ENCODE measurements around the gene SMIM22.
A peak's percentile ranks its signal among the peaks of the same experiment; 100 is the strongest.

Gene SMIM22

GRCh38 chr16:4803898-4804762 lies 9.0 kb downstream of the SMIM22 start:
- no peaks in the 10 kb centered on the region for H3K27me3 Mint-ChIP-seq
- intact Hi-C loops (cut with micrococcal nuclease) = loop anchor here (1.0 to 5.0 kb wide), 3 partner anchors 36 to 69 kb away; partner anchors contain the start of genes ANKS3, DNAAF8, GLYR1 and UBN1
- H3K27ac Mint-ChIP-seq = peak overlapping the region; percentile 97
- H3K4me3 Mint-ChIP-seq = peak overlapping the region; percentile 92
- no peaks in the 10 kb centered on the region for H3K9me3 Mint-ChIP-seq
- peaks cover 86% of the 10 kb centered on the region for H3K36me3 Mint-ChIP-seq (ENCODE audit: low read depth)
- H3K4me1 Mint-ChIP-seq (ENCODE audit: low read depth) = peaks cover 57% of the 10 kb centered on the region

- H3K27me3 Mint-ChIP-seq = no peaks in the 10 kb centered on the region
- intact Hi-C loops (cut with micrococcal nuclease) = no loop called here
- peaks cover 46% of the 10 kb centered on the region for H3K4me1 Mint-ChIP-seq (ENCODE audit: low read depth)
- peak overlapping the region; percentile 97 for H3K27ac Mint-ChIP-seq
- no peaks in the 10 kb centered on the region for H3K9me3 Mint-ChIP-seq
- H3K4me3 Mint-ChIP-seq = no peak overlapping the region
- peaks cover 86% of the 10 kb centered on the region for H3K36me3 Mint-ChIP-seq (ENCODE audit: low read depth)
Observed at GRCh38 chr16:4805231-4805630, 10.1 kb downstream of the SMIM22 start.

- H3K36me3 Mint-ChIP-seq (ENCODE audit: low read depth) = peaks cover 86% of the 10 kb centered on the region
- peaks cover 36% of the 10 kb centered on the region for H3K4me1 Mint-ChIP-seq (ENCODE audit: low read depth)
- H3K4me3 Mint-ChIP-seq = no peak overlapping the region
- peak overlapping the region; percentile 97 for H3K27ac Mint-ChIP-seq
- intact Hi-C loops (cut with micrococcal nuclease) = no loop called here
- no peaks in the 10 kb centered on the region for H3K9me3 Mint-ChIP-seq
- H3K27me3 Mint-ChIP-seq = no peaks in the 10 kb centered on the region
Observed at GRCh38 chr16:4806280-4806679, 11.1 kb downstream of the SMIM22 start.

GRCh38 chr16:4811242-4811641 lies 16.1 kb downstream of the SMIM22 start:
- H3K9me3 Mint-ChIP-seq = no peaks in the 10 kb centered on the region
- H3K36me3 Mint-ChIP-seq (ENCODE audit: low read depth) = peaks cover 100% of the 10 kb centered on the region
- no peaks in the 10 kb centered on the region for H3K27me3 Mint-ChIP-seq
- intact Hi-C loops (cut with micrococcal nuclease) = no loop called here
- peaks cover 1% of the 10 kb centered on the region for H3K4me1 Mint-ChIP-seq (ENCODE audit: low read depth)
- no peak overlapping the region for H3K4me3 Mint-ChIP-seq
- no peak overlapping the region for H3K27ac Mint-ChIP-seq

- H3K27ac Mint-ChIP-seq = no peak overlapping the region
- H3K4me3 Mint-ChIP-seq = no peak overlapping the region
- intact Hi-C loops (cut with micrococcal nuclease) = no loop called here
- no peaks in the 10 kb centered on the region for H3K9me3 Mint-ChIP-seq
- H3K36me3 Mint-ChIP-seq (ENCODE audit: low read depth) = peaks cover 100% of the 10 kb centered on the region
- H3K4me1 Mint-ChIP-seq (ENCODE audit: low read depth) = no peaks in the 10 kb centered on the region
- no peaks in the 10 kb centered on the region for H3K27me3 Mint-ChIP-seq
Observed at GRCh38 chr16:4811773-4812172, 16.6 kb downstream of the SMIM22 start.

- H3K36me3 Mint-ChIP-seq (ENCODE audit: low read depth) = peaks cover 100% of the 10 kb centered on the region
- H3K4me3 Mint-ChIP-seq = no peak overlapping the region
- H3K4me1 Mint-ChIP-seq (ENCODE audit: low read depth) = no peaks in the 10 kb centered on the region
- no peaks in the 10 kb centered on the region for H3K27me3 Mint-ChIP-seq
- intact Hi-C loops (cut with micrococcal nuclease) = no loop called here
- peak overlapping the region; percentile 21 for H3K27ac Mint-ChIP-seq
- H3K9me3 Mint-ChIP-seq = no peaks in the 10 kb centered on the region
Observed at GRCh38 chr16:4813251-4814003, 18.3 kb downstream of the SMIM22 start.

- no peak overlapping the region for H3K27ac Mint-ChIP-seq
Observed at GRCh38 chr16:4814046-4814445, 18.9 kb downstream of the SMIM22 start.

DNA sequence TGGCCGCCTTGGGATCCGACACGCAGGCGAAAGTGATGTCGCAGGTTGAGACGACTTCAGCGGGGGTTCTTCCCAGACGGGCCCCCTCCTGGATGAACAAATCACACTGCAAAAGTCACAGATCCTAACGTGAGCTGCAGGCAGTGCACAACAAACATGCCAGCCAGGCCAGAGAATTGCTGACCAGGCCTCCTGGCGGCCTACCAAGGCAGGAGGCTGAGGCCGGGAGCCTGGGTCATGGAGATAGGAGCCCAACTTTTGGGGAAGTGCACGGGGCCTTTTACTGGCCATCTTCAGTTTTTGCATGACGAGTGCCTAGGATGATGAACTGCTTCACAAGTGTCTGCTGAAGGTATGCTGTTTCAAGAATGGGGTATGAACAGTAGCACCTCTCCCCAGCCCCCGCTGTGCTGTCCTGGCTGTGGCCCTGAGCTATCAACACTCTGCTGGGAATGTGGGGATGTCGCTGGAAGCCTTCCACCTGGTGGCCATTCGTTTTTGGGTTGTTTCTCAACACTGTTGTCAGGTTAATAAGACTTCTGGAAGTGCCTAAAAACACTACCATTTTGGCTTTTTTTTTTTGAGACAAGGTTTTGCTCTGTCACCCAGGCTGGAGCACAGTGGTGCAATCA lies 19.5 kb downstream of the SMIM22 start:
- H3K27me3 Mint-ChIP-seq = no peaks in the 10 kb centered on the region
- H3K4me3 Mint-ChIP-seq = no peak overlapping the region
- intact Hi-C loops (cut with micrococcal nuclease) = no loop called here
- H3K36me3 Mint-ChIP-seq (ENCODE audit: low read depth) = peaks cover 100% of the 10 kb centered on the region
- no peak overlapping the region for H3K27ac Mint-ChIP-seq
- H3K9me3 Mint-ChIP-seq = no peaks in the 10 kb centered on the region
- H3K4me1 Mint-ChIP-seq (ENCODE audit: low read depth) = no peaks in the 10 kb centered on the region

More at GRCh38 chr16:4814046-4814445, 18.9 kb downstream of the SMIM22 start:
- no peaks in the 10 kb centered on the region for H3K4me1 Mint-ChIP-seq (ENCODE audit: low read depth)
- no peaks in the 10 kb centered on the region for H3K9me3 Mint-ChIP-seq
- intact Hi-C loops (cut with micrococcal nuclease) = no loop called here
- no peak overlapping the region for H3K4me3 Mint-ChIP-seq
- H3K36me3 Mint-ChIP-seq (ENCODE audit: low read depth) = peaks cover 100% of the 10 kb centered on the region
- no peaks in the 10 kb centered on the region for H3K27me3 Mint-ChIP-seq

DNA sequence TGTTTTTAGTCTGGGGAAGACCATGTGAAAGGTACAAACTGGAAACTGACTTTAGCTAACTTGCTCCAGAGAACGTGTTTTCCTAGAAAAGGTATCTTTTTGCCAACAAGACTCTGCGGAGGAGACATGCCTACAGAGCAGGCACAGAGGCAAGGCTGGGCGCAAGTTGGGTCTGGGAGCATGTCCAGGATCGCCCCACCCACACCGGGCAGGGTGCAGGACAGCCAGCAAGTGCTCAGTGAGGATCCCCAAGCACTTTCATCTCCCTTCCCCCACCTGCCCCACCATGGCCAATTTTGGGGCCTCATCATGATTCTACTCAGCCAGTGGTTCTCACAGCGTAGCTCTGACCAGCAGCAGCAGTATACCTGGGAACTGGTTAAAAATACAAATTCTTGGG lies 25.5 kb downstream of the SMIM22 start:
- Mint-ChIP-seq H3K27me3 (no peaks in the 10 kb centered on the region), H3K9me3 (no peaks in the 10 kb centered on the region), H3K36me3 (ENCODE audit: low read depth) (peaks cover 100% of the 10 kb centered on the region), H3K4me1 (ENCODE audit: low read depth) (no peaks in the 10 kb centered on the region), H3K4me3 (no peak overlapping the region), H3K27ac (no peak overlapping the region)
- intact Hi-C loops (cut with micrococcal nuclease) = no loop called here

- intact Hi-C loops (cut with micrococcal nuclease) = no loop called here
- H3K36me3 Mint-ChIP-seq (ENCODE audit: low read depth) = peaks cover 100% of the 10 kb centered on the region
- H3K27ac Mint-ChIP-seq = no peak overlapping the region
- H3K4me1 Mint-ChIP-seq (ENCODE audit: low read depth) = no peaks in the 10 kb centered on the region
- no peaks in the 10 kb centered on the region for H3K27me3 Mint-ChIP-seq
- H3K4me3 Mint-ChIP-seq = no peak overlapping the region
- H3K9me3 Mint-ChIP-seq = no peaks in the 10 kb centered on the region
Observed at GRCh38 chr16:4825196-4825595, 30.0 kb downstream of the SMIM22 start.

DNA sequence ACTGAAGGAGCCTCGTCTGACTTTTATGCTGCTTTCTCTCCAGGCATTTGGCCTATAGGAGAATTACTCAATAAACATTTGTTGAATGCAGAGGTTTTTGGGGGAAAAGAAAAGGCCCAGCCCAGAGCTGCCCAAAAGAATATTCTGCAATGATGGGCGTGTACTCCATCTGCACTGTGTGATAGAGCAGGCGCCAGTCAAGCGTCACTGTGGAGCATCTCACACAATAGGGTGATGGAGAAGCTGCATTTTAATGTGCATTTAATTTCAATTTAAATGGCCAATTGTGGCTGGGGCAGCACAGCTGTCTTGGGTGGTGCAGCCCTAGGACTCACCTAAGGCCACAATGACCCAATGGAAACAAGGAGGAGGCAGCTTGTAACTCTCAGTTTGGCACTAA lies 31.4 kb downstream of the SMIM22 start:
- no peak overlapping the region for H3K4me3 Mint-ChIP-seq
- no peak overlapping the region for H3K27ac Mint-ChIP-seq
- no peaks in the 10 kb centered on the region for H3K9me3 Mint-ChIP-seq
- intact Hi-C loops (cut with micrococcal nuclease) = no loop called here
- no peaks in the 10 kb centered on the region for H3K4me1 Mint-ChIP-seq (ENCODE audit: low read depth)
- H3K36me3 Mint-ChIP-seq (ENCODE audit: low read depth) = peaks cover 100% of the 10 kb centered on the region
- no peaks in the 10 kb centered on the region for H3K27me3 Mint-ChIP-seq

- intact Hi-C loops (cut with micrococcal nuclease) = no loop called here
- Mint-ChIP-seq H3K4me3 (no peak overlapping the region), H3K4me1 (ENCODE audit: low read depth) (no peaks in the 10 kb centered on the region), H3K36me3 (ENCODE audit: low read depth) (peaks cover 100% of the 10 kb centered on the region), H3K27ac (no peak overlapping the region), H3K27me3 (no peaks in the 10 kb centered on the region), H3K9me3 (no peaks in the 10 kb centered on the region)
Observed at GRCh38 chr16:4826980-4827379, 31.8 kb downstream of the SMIM22 start.

DNA sequence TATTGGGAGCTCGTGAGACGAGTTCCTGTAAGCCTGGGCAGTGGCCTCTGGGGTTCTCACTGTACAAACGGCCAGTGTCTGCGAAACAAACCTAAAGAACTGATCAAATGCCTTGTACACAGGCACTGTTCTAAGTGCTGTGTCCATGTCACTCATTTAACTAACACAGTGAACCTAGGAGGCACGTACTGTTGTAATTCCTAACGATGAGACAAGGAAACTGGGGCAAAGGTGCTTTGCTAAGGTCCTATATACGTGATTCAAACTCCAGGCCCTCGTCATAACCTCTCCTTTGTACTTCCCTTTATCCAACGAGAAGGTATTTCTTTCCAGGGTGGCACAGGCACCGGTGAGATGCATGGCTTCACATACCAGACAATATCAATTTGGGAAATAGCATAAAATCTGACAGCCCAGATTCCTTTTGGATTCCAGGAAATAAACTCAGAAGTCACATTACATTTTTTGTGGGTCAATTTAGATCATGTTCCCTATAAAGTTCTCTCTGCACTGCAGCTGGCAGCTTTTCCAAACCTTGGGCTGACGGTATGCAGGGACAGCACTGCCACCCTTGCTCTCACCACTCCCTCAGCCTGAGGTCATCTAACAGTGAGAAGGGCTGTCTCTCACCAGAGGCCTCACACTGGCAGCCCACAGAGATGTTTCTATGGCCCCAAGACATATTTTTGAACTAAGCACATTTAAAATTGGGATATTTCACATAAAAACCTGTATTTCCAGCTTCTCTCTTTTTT lies 33.6 kb downstream of the SMIM22 start:
- Mint-ChIP-seq H3K4me1 (ENCODE audit: low read depth) (no peaks in the 10 kb centered on the region), H3K36me3 (ENCODE audit: low read depth) (peaks cover 100% of the 10 kb centered on the region), H3K4me3 (no peak overlapping the region), H3K9me3 (no peaks in the 10 kb centered on the region), H3K27ac (no peak overlapping the region), H3K27me3 (no peaks in the 10 kb centered on the region)
- intact Hi-C loops (cut with micrococcal nuclease) = no loop called here

Measured in dendritic cell treated with granulocyte-macrophage colony-stimulating factor and Interleukin-4, amounts not matched to agents 40 ng/mL and 50 ng/mL, for 4 days (primary cell).